SK-N-MC (cell line): Measurements from ENCODE around the gene SEPTIN14.

Experiments
- EZH2 ChIP-seq: fragments of 200-600 bp; sonication (generic); IDR thresholded peaks from one replicate; pipeline ENCODE4 v1.6.1; 2017; ENCODE audit warnings: antibody characterized with exemption
- FOXP2 ChIP-seq: optimal IDR thresholded peaks from 2 replicates; pipeline ENCODE3; 2011; ENCODE audit warnings: mild to moderate bottlenecking, moderate library complexity; ENCODE audit not compliant: insufficient read depth; ENCODE audit errors: extremely low read length, control extremely low read depth
- POLR2AphosphoS5 ChIP-seq: IDR thresholded peaks from 2 replicates; pipeline ENCODE4 v1.6.1; 2012; ENCODE audit warnings: mild to moderate bottlenecking, low read depth, low read length, borderline replicate concordance

DNA sequence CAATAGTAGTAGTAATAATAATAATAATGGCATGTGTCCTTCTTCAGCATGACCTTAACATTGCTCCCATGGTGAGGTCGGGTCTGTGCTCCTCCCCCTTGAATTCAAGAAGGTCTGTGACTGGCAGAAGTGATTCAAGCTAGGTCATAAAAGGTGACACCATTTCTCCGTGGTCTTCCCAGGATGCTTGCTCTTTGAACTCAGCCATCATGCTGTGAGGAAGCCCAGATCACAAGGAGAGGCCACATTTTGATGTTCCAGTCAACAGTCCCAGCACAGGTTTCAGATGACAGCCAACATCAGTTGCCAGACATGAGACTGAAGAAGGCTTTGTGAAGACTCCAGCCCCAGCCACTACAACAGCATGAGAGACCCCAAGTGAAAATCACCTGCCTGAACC lies 83.9 kb downstream of the SEPTIN14 start:
- TF ChIP-seq EZH2 (no peak), POLR2AphosphoS5 (no peak), FOXP2 (no peak)
